Measurements from ENCODE around the gene DISP1.

DISP1 gene

GRCh38 chr1:222785529-222785928 lies 29.3 kb upstream of the DISP1 start:
- no peak for TF ChIP-seq CTCF (conservative IDR thresholded peaks at IDR 0.05; ENCODE audit: low read length)
- DNase-seq (ENCODE audit: low read depth) = no peak
- H3K4me3 ChIP-seq (ENCODE audit: low read length) = no peak overlapping the region

- H3K4me3 ChIP-seq (ENCODE audit: low read length) = no peak overlapping the region
Observed at GRCh38 chr1:222786121-222786520, 28.7 kb upstream of the DISP1 start.

GRCh38 chr1:222787729-222788128 lies 27.1 kb upstream of the DISP1 start:
- no peak for TF ChIP-seq CTCF (conservative IDR thresholded peaks at IDR 0.05; ENCODE audit: low read length)
- H3K4me3 ChIP-seq (ENCODE audit: low read length) = no peak overlapping the region
- DNase-seq (ENCODE audit: low read depth) = no peak

More at GRCh38 chr1:222786121-222786520, 28.7 kb upstream of the DISP1 start:
- no peak for DNase-seq (ENCODE audit: low read depth)
- no peak for TF ChIP-seq CTCF (conservative IDR thresholded peaks at IDR 0.05; ENCODE audit: low read length)

- no peak for DNase-seq (ENCODE audit: low read depth)
- no peak for TF ChIP-seq CTCF (conservative IDR thresholded peaks at IDR 0.05; ENCODE audit: low read length)
- H3K4me3 ChIP-seq (ENCODE audit: low read length) = no peak overlapping the region
Observed at GRCh38 chr1:222788402-222789156, 26.3 kb upstream of the DISP1 start.

GRCh38 chr1:222790115-222790514 lies 24.7 kb upstream of the DISP1 start:
- H3K4me3 ChIP-seq (ENCODE audit: low read length) = no peak overlapping the region
- no peak for DNase-seq (ENCODE audit: low read depth)

GRCh38 chr1:222790520-222790919 lies 24.3 kb upstream of the DISP1 start:
- no peak for TF ChIP-seq CTCF (conservative IDR thresholded peaks at IDR 0.05; ENCODE audit: low read length)

More at GRCh38 chr1:222790115-222790514, 24.7 kb upstream of the DISP1 start:
- no peak for TF ChIP-seq CTCF (conservative IDR thresholded peaks at IDR 0.05; ENCODE audit: low read length)

GRCh38 chr1:222791006-222791710 lies 23.7 kb upstream of the DISP1 start:
- DNase-seq (ENCODE audit: low read depth) = no peak
- no peak overlapping the region for H3K4me3 ChIP-seq (ENCODE audit: low read length)
- TF ChIP-seq CTCF (conservative IDR thresholded peaks at IDR 0.05; ENCODE audit: low read length) = no peak

More at GRCh38 chr1:222790520-222790919, 24.3 kb upstream of the DISP1 start:
- H3K4me3 ChIP-seq (ENCODE audit: low read length) = no peak overlapping the region
- no peak for DNase-seq (ENCODE audit: low read depth)

All from AG10803 (cell line).